Lung (tissue), 12 donors: Measurements from ENCODE around the gene GUF1. TPM values are rescaled to one million over a fixed set of nuclear protein-coding genes. Genes with fewer than 3 reads are reported as not detected.

Experiments used
- ATAC-seq: fragments of 200-7000 bp; cut with Tn5 transposase; one replicate; pipeline ENCODE4 v1.9.1; 2020; ENCODE audit warnings: moderate number of reproducible peaks; ENCODE audit not compliant: insufficient read depth, low FRiP score
- DNase-seq, 3 donors: peaks; one replicate each; pipeline ENCODE4 v3.0.0-alpha.2; 2013 to 2017
- H3K27ac ChIP-seq, 2 donors: one replicate each; pipeline ENCODE4 v1.5.1; 2013; ENCODE audit warnings: mild to moderate bottlenecking in 2 of 2, moderate library complexity in 2 of 2, control low read depth in 1 of 2, inconsistent platforms in 1 of 2, low read depth in 1 of 2, low read length in 1 of 2
- H3K27me3 ChIP-seq, 3 donors: one replicate each; pipeline ENCODE4 v1.5.1; 2013; ENCODE audit warnings: low read length in 2 of 3; ENCODE audit not compliant: control insufficient read depth in 3 of 3, insufficient read depth in 3 of 3
- H3K36me3 ChIP-seq, 4 donors: one replicate each; pipeline ENCODE4 v1.5.1; 2013; ENCODE audit warnings: low read length in 4 of 4, mild to moderate bottlenecking in 1 of 4, moderate library complexity in 1 of 4; ENCODE audit not compliant: control insufficient read depth in 4 of 4, insufficient read depth in 4 of 4
- H3K4me1 ChIP-seq, 5 donors: one replicate each; pipeline ENCODE4 v1.5.1; 2013; ENCODE audit warnings: low read length in 5 of 5, mild to moderate bottlenecking in 2 of 5, moderate library complexity in 1 of 5; ENCODE audit not compliant: control insufficient read depth in 5 of 5, insufficient read depth in 5 of 5
- H3K4me3 ChIP-seq: one replicate; pipeline ENCODE4 v1.5.1; 2013; ENCODE audit warnings: mild to moderate bottlenecking, control low read depth, moderate library complexity
- H3K9ac ChIP-seq, 2 donors: one replicate each; pipeline ENCODE4 v1.5.1; 2013; ENCODE audit warnings: low read length in 2 of 2, control low read depth in 1 of 2; ENCODE audit not compliant: insufficient read depth in 1 of 2
- H3K9me3 ChIP-seq, 4 donors: one replicate each; pipeline ENCODE4 v1.5.1; 2013; ENCODE audit warnings: low read length in 3 of 4, mild to moderate bottlenecking in 1 of 4, moderate library complexity in 1 of 4; ENCODE audit not compliant: control insufficient read depth in 4 of 4, insufficient read depth in 3 of 4
- CTCF ChIP-seq: IDR thresholded peaks from 2 replicates; pipeline ENCODE4 v1.5.1; 2012; ENCODE audit warnings: mild to moderate bottlenecking; ENCODE audit errors: control extremely low read depth, extremely low read depth
- WGBS, 2 donors: extraction: QIAGEN DNeasy Blood & Tissue Kit; methylation state at CpG; one replicate each; pipeline ENCODE4 v1.1.7; 2013; 5-methylcytosine and 5-hydroxymethylcytosine counted together
- polyA plus RNA-seq, 2 donors: library from polyadenylated mRNA; stranded (reverse); fragments of 200-250 nt; gene quantifications; one replicate each; pipeline ENCODE4 v1.2.1, GENCODE V29; 2013
- total RNA-seq, 2 donors: library from RNA; depleted of rRNA in 1 of 2; stranded (reverse); fragments of >200 nt in 1 of 2; gene quantifications; one replicate each; pipeline ENCODE4 v1.2.1, GENCODE V29; 2014 to 2021
- donor health status: control.
- donor health status: control.
- donor health status: Bipolar disorder and iron deficiency.
- donor health status: healthy.
- donor health status: DM: yes; HTN: yes; CAD: no.

The GUF1 gene
- total and polyA plus RNA-seq, 4 donors = 9.2 to 27.4 (median 17.2) TPM

GRCh38 chr4:44652002-44652401 is 26.2 kb upstream of the GUF1 start:
- DNase-seq (no peak), ATAC-seq (no peak)
- no peak overlapping the region for H3K9ac ChIP-seq
- 79 to 83% methylated on average over 1 of the region's 1 CpG for WGBS, 2 donors
- H3K4me1 ChIP-seq = no peaks in the 10 kb centered on the region
- no peaks in the 10 kb centered on the region for H3K9me3 ChIP-seq
- H3K27me3 ChIP-seq = no peaks in the 10 kb centered on the region
- no peak overlapping the region for H3K4me3 ChIP-seq
- H3K27ac ChIP-seq = no peak overlapping the region
- no peak for TF ChIP-seq CTCF
- H3K36me3 ChIP-seq = no peaks in the 10 kb centered on the region

- Histone ChIP-seq H3K27ac (no peak overlapping the region), H3K4me1 (no peaks in the 10 kb centered on the region), H3K9me3 (no peaks in the 10 kb centered on the region), H3K36me3 (no peaks in the 10 kb centered on the region), H3K27me3 (no peaks in the 10 kb centered on the region), H3K4me3 (no peak overlapping the region), H3K9ac (no peak overlapping the region)
- ATAC-seq (no peak), DNase-seq (no peak)
- no peak for TF ChIP-seq CTCF
- 46 to 70% methylated on average over 3 of the region's 3 CpGs for WGBS, 2 donors
Observed at GRCh38 chr4:44660396-44660795, 17.8 kb upstream of the GUF1 start.

- Histone ChIP-seq H3K27me3 (no peaks in the 10 kb centered on the region), H3K36me3 (no peaks in the 10 kb centered on the region), H3K9ac (no peak overlapping the region), H3K4me3 (no peak overlapping the region), H3K27ac (no peak overlapping the region), H3K9me3 (no peaks in the 10 kb centered on the region), H3K4me1 (no peaks in the 10 kb centered on the region)
- no peak for ATAC-seq
- no peak for TF ChIP-seq CTCF
- 94% methylated on average over 1 of the region's 1 CpG for WGBS, 2 donors
- no peak for DNase-seq
Observed at GRCh38 chr4:44661940-44662622, 16.1 kb upstream of the GUF1 start.

GRCh38 chr4:44662623-44663005 is 15.6 kb upstream of the GUF1 start:
- H3K9me3 ChIP-seq = no peaks in the 10 kb centered on the region

More at GRCh38 chr4:44662623-44663005, 15.6 kb upstream of the GUF1 start:
- H3K4me1 ChIP-seq = no peaks in the 10 kb centered on the region
- ATAC-seq (no peak), DNase-seq (no peak)
- no peak overlapping the region for H3K27ac ChIP-seq
- WGBS, 2 donors = 36 to 48% methylated on average over 2 of the region's 2 CpGs
- H3K9ac ChIP-seq = no peak overlapping the region
- no peaks in the 10 kb centered on the region for H3K36me3 ChIP-seq
- no peaks in the 10 kb centered on the region for H3K27me3 ChIP-seq
- TF ChIP-seq CTCF = no peak
- H3K4me3 ChIP-seq = no peak overlapping the region
